WTC11 (cell line): Measurements from ENCODE around the gene LRRFIP2. TPM values are rescaled to one million over a fixed set of nuclear protein-coding genes. Genes with fewer than 3 reads are reported as not detected.

Experiments used
- ATAC-seq: fragments of 200-7000 bp; cut with Tn5 transposase; 2 replicates; pipeline ENCODE4 v1.10.0; 2021; ENCODE audit warnings: mild to moderate bottlenecking, moderate library complexity
- CTCF ChIA-PET: fragments of 300-600 bp; sonication (Branson Sonifier 250); formaldehyde crosslinking; loops from one replicate; lab custom pipeline; 2021; ENCODE audit warnings: antibody characterized with exemption; lab: Charles Lee
- POLR2A ChIA-PET: fragments of 350-600 bp; sonication (Branson Sonifier 250); formaldehyde crosslinking; loops from one replicate; lab custom pipeline; 2021; ENCODE audit warnings: antibody characterized with exemption; lab: Charles Lee
- DNase-seq: peaks from one replicate; pipeline ENCODE4 v3.0.0; 2021; ENCODE audit warnings: low spot score
- H3K27ac Mint-ChIP-seq: 2 replicates; pipeline ENCODE4 v1.8.0; 2021; ENCODE audit warnings: mixed read lengths
- H3K27me3 Mint-ChIP-seq: 2 replicates; pipeline ENCODE4 v1.8.0; 2021; ENCODE audit warnings: low read depth, mild to moderate bottlenecking, moderate library complexity, mixed read lengths
- H3K36me3 Mint-ChIP-seq: 2 replicates; pipeline ENCODE4 v1.8.0; 2021; ENCODE audit warnings: mixed read lengths
- H3K4me1 Mint-ChIP-seq: 2 replicates; pipeline ENCODE4 v1.8.0; 2022; ENCODE audit warnings: mixed read lengths
- H3K4me3 Mint-ChIP-seq: 2 replicates; pipeline ENCODE4 v1.8.0; 2021; ENCODE audit warnings: mild to moderate bottlenecking, moderate library complexity, mixed read lengths
- H3K9me3 Mint-ChIP-seq: 2 replicates; pipeline ENCODE4 v1.8.0; 2021; ENCODE audit warnings: mixed read lengths
- CREB1 ChIP-seq: sonication (generic); formaldehyde crosslinking; IDR thresholded peaks from 2 replicates; pipeline ENCODE4 v1.8.0; 2023; ENCODE audit warnings: mild to moderate bottlenecking, missing genetic modification reagents
- FOXP1 ChIP-seq: sonication (generic); formaldehyde crosslinking; IDR thresholded peaks from 2 replicates; pipeline ENCODE4 v1.8.0; 2022; ENCODE audit warnings: missing genetic modification reagents, mild to moderate bottlenecking, moderate library complexity, borderline replicate concordance
- HMGA2 ChIP-seq: fragments of 250-450 bp; sonication (Bioruptor Pico); IDR thresholded peaks from 2 replicates; pipeline ENCODE4 v1.4.0; 2021; ENCODE audit warnings: mild to moderate bottlenecking, moderate library complexity
- KAT7 ChIP-seq: sonication (generic); formaldehyde crosslinking; IDR thresholded peaks from 2 replicates; pipeline ENCODE4 v1.8.1; 2023; ENCODE audit warnings: missing genetic modification reagents, mild to moderate bottlenecking, borderline replicate concordance
- NR2C2 ChIP-seq: sonication (generic); formaldehyde crosslinking; IDR thresholded peaks from 2 replicates; pipeline ENCODE4 v1.8.0; 2022; ENCODE audit warnings: mild to moderate bottlenecking, missing genetic modification reagents
- NR3C1 ChIP-seq: sonication (generic); formaldehyde crosslinking; conservative IDR thresholded peaks from 2 replicates; pipeline ENCODE4 v1.8.1; 2023; ENCODE audit warnings: low read depth, mild to moderate bottlenecking, missing genetic modification reagents
- OVOL2 ChIP-seq: fragments of 250-450 bp; sonication (Bioruptor Pico); IDR thresholded peaks from 2 replicates; pipeline ENCODE4 v1.9.0; 2021; ENCODE audit warnings: mild to moderate bottlenecking, borderline replicate concordance
- PRRX2 ChIP-seq: fragments of 250-450 bp; sonication (Bioruptor Pico); IDR thresholded peaks from 2 replicates; pipeline ENCODE4 v1.8.0; 2021; ENCODE audit warnings: mild to moderate bottlenecking
- RORB ChIP-seq: fragments of 250-450 bp; sonication (Bioruptor Pico); IDR thresholded peaks from 2 replicates; pipeline ENCODE4 v1.9.0; 2021; ENCODE audit warnings: mild to moderate bottlenecking
- TEAD1 ChIP-seq: sonication (generic); formaldehyde crosslinking; IDR thresholded peaks from 2 replicates; pipeline ENCODE4 v1.8.0; 2022; ENCODE audit warnings: mild to moderate bottlenecking, missing genetic modification reagents
- TP53 ChIP-seq: sonication (generic); formaldehyde crosslinking; IDR thresholded peaks from 2 replicates; pipeline ENCODE4 v1.8.1; 2023; ENCODE audit warnings: mild to moderate bottlenecking, missing genetic modification reagents
- ZNF416 ChIP-seq: fragments of 250-450 bp; sonication (Bioruptor Pico); IDR thresholded peaks from 2 replicates; pipeline ENCODE4 v1.9.0; 2021; ENCODE audit warnings: mild to moderate bottlenecking, inconsistent platforms
- total RNA-seq: library from RNA; stranded (reverse); gene quantifications from 3 replicates; pipeline ENCODE4 v1.2.3, GENCODE V29; 2021
- TF ChIP-seq, protein P1 (sequence below): fragments of 200-600 bp; IDR thresholded peaks from 2 replicates; pipeline ENCODE4 v1.8.0; 2022; ENCODE audit warnings: antibody characterized with exemption
- TF ChIP-seq, protein P2 (sequence below): fragments of 250-450 bp; sonication (Bioruptor Pico); IDR thresholded peaks from 2 replicates; pipeline ENCODE4 v1.9.0; 2021; ENCODE audit warnings: moderate library complexity, mild to moderate bottlenecking, inconsistent platforms, borderline replicate concordance
- TF ChIP-seq, protein P3 (sequence below): sonication (generic); formaldehyde crosslinking; IDR thresholded peaks from 2 replicates; pipeline ENCODE4 v1.8.0; 2022; ENCODE audit warnings: mild to moderate bottlenecking, missing genetic modification reagents
- TF ChIP-seq, protein P4 (sequence below): sonication (generic); formaldehyde crosslinking; IDR thresholded peaks from 2 replicates; pipeline ENCODE4 v1.8.1; 2022; ENCODE audit warnings: mild to moderate bottlenecking, moderate library complexity, missing genetic modification reagents
- TF ChIP-seq, protein P5 (sequence below): sonication (generic); formaldehyde crosslinking; IDR thresholded peaks from 2 replicates; pipeline ENCODE4 v1.8.0; 2022; ENCODE audit warnings: mild to moderate bottlenecking, missing genetic modification reagents
- TF ChIP-seq, protein P6 (sequence below): sonication (generic); formaldehyde crosslinking; IDR thresholded peaks from 2 replicates; pipeline ENCODE4 v1.8.0; 2023; ENCODE audit warnings: mild to moderate bottlenecking, missing genetic modification reagents
- TF ChIP-seq, protein P7 (sequence below): sonication (generic); formaldehyde crosslinking; IDR thresholded peaks from 2 replicates; pipeline ENCODE4 v1.8.1; 2023; ENCODE audit warnings: mild to moderate bottlenecking, missing genetic modification reagents, borderline replicate concordance
- TF ChIP-seq, protein P8 (sequence below): fragments of 250-450 bp; sonication (Bioruptor Pico); conservative IDR thresholded peaks from 2 replicates; pipeline ENCODE4 v1.9.0; 2021; ENCODE audit warnings: mild to moderate bottlenecking

The LRRFIP2 gene
- total RNA-seq, 1 experiment from 2014 or later = 23.7 TPM

DNA sequence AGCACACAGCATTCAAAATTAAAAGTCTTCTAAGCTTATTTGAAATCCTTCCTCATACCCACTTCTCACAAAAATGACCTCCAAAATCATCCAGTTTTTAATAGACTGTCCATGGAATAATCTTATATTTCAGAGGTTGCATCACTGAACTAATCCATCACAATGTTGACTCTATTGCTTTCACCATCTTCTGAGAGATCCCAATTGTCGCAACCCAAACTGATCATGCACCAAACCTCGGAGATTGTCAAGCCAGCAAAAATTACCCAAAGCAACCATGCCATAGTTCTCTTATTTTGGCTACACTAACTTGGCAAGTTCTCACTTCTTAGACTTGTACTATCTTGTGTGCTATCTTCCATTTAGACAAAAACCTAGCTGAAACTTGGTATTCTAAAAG lies 75.5 kb downstream of the LRRFIP2 start (continued):
- TF ChIP-seq, protein P1, sequence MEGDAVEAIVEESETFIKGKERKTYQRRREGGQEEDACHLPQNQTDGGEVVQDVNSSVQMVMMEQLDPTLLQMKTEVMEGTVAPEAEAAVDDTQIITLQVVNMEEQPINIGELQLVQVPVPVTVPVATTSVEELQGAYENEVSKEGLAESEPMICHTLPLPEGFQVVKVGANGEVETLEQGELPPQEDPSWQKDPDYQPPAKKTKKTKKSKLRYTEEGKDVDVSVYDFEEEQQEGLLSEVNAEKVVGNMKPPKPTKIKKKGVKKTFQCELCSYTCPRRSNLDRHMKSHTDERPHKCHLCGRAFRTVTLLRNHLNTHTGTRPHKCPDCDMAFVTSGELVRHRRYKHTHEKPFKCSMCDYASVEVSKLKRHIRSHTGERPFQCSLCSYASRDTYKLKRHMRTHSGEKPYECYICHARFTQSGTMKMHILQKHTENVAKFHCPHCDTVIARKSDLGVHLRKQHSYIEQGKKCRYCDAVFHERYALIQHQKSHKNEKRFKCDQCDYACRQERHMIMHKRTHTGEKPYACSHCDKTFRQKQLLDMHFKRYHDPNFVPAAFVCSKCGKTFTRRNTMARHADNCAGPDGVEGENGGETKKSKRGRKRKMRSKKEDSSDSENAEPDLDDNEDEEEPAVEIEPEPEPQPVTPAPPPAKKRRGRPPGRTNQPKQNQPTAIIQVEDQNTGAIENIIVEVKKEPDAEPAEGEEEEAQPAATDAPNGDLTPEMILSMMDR = no peak
- TF ChIP-seq, protein P2, sequence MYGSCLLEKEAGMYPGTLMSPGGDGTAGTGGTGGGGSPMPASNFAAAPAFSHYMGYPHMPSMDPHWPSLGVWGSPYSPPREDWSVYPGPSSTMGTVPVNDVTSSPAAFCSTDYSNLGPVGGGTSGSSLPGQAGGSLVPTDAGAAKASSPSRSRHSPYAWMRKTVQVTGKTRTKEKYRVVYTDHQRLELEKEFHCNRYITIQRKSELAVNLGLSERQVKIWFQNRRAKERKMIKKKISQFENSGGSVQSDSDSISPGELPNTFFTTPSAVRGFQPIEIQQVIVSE (CRISPR knock-in tag) = no peak
- TF ChIP-seq, all 79 proteins: peak for 0

DNA sequence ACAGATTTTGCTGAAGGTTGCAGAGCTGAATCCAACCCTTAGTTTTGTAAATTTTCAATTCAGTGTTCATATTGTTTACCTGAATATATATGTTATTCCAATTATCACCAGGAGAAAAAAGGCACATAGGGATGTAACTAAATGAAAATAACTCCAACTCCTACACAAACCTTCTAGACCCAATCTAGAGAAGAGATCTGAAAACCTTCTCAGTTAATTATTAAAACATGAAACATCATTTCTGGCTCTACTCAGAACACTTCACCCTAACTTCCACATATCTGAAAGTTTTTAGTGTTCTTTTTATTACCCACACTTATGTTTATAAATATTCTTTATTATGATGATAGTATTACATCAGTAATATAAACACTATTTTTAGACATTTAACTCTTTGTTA lies 76.6 kb downstream of the LRRFIP2 start:
- Mint-ChIP-seq H3K27ac (no peak overlapping the region), H3K36me3 (no peaks in the 10 kb centered on the region), H3K4me3 (no peak overlapping the region), H3K27me3 (no peaks in the 10 kb centered on the region), H3K4me1 (peaks cover 4% of the 10 kb centered on the region), H3K9me3 (no peaks in the 10 kb centered on the region)
- DNase-seq (no peak), ATAC-seq (no peak)
- ChIA-PET CTCF (no interaction called here), POLR2A (no interaction called here)
- TF ChIP-seq OVOL2 (CRISPR knock-in tag) = no peak
- TF ChIP-seq, protein P3, sequence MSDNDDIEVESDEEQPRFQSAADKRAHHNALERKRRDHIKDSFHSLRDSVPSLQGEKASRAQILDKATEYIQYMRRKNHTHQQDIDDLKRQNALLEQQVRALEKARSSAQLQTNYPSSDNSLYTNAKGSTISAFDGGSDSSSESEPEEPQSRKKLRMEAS (CRISPR knock-in tag) = no peak
- TF ChIP-seq CREB1 (CRISPR knock-in tag) = no peak
- TF ChIP-seq TEAD1 (CRISPR knock-in tag) = no peak
- TF ChIP-seq PRRX2 (CRISPR knock-in tag) = no peak
- TF ChIP-seq, protein P4, sequence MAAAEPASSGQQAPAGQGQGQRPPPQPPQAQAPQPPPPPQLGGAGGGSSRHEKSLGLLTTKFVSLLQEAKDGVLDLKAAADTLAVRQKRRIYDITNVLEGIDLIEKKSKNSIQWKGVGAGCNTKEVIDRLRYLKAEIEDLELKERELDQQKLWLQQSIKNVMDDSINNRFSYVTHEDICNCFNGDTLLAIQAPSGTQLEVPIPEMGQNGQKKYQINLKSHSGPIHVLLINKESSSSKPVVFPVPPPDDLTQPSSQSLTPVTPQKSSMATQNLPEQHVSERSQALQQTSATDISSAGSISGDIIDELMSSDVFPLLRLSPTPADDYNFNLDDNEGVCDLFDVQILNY (CRISPR knock-in tag) = no peak
- TF ChIP-seq ZNF416 (CRISPR knock-in tag) = no peak
- TF ChIP-seq FOXP1 (CRISPR knock-in tag) = no peak
- TF ChIP-seq, protein P5, sequence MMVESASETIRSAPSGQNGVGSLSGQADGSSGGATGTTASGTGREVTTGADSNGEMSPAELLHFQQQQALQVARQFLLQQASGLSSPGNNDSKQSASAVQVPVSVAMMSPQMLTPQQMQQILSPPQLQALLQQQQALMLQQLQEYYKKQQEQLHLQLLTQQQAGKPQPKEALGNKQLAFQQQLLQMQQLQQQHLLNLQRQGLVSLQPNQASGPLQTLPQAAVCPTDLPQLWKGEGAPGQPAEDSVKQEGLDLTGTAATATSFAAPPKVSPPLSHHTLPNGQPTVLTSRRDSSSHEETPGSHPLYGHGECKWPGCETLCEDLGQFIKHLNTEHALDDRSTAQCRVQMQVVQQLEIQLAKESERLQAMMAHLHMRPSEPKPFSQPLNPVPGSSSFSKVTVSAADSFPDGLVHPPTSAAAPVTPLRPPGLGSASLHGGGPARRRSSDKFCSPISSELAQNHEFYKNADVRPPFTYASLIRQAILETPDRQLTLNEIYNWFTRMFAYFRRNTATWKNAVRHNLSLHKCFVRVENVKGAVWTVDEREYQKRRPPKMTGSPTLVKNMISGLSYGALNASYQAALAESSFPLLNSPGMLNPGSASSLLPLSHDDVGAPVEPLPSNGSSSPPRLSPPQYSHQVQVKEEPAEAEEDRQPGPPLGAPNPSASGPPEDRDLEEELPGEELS = no peak
- TF ChIP-seq TP53 = no peak
- TF ChIP-seq, protein P6, sequence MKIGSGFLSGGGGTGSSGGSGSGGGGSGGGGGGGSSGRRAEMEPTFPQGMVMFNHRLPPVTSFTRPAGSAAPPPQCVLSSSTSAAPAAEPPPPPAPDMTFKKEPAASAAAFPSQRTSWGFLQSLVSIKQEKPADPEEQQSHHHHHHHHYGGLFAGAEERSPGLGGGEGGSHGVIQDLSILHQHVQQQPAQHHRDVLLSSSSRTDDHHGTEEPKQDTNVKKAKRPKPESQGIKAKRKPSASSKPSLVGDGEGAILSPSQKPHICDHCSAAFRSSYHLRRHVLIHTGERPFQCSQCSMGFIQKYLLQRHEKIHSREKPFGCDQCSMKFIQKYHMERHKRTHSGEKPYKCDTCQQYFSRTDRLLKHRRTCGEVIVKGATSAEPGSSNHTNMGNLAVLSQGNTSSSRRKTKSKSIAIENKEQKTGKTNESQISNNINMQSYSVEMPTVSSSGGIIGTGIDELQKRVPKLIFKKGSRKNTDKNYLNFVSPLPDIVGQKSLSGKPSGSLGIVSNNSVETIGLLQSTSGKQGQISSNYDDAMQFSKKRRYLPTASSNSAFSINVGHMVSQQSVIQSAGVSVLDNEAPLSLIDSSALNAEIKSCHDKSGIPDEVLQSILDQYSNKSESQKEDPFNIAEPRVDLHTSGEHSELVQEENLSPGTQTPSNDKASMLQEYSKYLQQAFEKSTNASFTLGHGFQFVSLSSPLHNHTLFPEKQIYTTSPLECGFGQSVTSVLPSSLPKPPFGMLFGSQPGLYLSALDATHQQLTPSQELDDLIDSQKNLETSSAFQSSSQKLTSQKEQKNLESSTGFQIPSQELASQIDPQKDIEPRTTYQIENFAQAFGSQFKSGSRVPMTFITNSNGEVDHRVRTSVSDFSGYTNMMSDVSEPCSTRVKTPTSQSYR (CRISPR knock-in tag) = no peak
- TF ChIP-seq HMGA2 = no peak
- TF ChIP-seq, protein P7, sequence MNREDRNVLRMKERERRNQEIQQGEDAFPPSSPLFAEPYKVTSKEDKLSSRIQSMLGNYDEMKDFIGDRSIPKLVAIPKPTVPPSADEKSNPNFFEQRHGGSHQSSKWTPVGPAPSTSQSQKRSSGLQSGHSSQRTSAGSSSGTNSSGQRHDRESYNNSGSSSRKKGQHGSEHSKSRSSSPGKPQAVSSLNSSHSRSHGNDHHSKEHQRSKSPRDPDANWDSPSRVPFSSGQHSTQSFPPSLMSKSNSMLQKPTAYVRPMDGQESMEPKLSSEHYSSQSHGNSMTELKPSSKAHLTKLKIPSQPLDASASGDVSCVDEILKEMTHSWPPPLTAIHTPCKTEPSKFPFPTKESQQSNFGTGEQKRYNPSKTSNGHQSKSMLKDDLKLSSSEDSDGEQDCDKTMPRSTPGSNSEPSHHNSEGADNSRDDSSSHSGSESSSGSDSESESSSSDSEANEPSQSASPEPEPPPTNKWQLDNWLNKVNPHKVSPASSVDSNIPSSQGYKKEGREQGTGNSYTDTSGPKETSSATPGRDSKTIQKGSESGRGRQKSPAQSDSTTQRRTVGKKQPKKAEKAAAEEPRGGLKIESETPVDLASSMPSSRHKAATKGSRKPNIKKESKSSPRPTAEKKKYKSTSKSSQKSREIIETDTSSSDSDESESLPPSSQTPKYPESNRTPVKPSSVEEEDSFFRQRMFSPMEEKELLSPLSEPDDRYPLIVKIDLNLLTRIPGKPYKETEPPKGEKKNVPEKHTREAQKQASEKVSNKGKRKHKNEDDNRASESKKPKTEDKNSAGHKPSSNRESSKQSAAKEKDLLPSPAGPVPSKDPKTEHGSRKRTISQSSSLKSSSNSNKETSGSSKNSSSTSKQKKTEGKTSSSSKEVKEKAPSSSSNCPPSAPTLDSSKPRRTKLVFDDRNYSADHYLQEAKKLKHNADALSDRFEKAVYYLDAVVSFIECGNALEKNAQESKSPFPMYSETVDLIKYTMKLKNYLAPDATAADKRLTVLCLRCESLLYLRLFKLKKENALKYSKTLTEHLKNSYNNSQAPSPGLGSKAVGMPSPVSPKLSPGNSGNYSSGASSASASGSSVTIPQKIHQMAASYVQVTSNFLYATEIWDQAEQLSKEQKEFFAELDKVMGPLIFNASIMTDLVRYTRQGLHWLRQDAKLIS = no peak
- TF ChIP-seq NR3C1 (CRISPR knock-in tag) = no peak
- TF ChIP-seq RORB (CRISPR knock-in tag) = no peak
- no peak for TF ChIP-seq NR2C2
- TF ChIP-seq, protein P8, sequence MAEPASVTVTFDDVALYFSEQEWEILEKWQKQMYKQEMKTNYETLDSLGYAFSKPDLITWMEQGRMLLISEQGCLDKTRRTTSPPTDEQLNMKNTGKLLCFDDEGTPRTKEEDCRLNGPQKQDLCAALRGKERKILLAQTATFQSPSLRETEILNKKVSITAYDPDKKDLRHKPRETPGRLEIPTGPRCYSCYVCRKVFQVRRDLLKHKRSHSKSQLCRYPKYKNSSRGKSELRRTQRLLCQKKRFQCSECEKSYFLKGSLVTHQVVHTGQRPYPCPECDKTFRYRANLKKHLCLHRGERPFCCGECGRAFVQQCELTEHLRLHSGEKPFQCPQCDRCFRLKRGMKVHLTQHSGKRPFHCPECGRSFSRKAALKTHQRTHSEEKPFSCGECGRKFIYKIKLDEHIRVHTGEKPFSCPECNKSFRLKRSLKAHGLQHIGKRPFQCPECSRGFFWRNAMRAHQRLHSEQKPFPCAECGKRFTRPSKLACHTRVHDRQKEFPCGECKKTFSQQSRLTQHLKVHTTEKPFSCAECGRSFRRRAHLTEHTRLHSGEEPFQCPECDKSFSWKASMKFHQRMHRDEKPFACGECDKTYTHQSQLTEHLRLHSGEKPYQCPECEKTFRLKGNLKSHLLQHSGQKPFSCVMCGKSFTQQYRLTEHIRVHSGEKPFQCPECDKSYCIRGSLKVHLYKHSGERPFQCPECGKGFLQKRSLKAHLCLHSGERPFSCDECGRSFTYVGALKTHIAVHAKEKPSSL (CRISPR knock-in tag) = no peak
- TF ChIP-seq KAT7 (CRISPR knock-in tag) = no peak
